ENCODE measurements around the gene CERS1.
"Not testable (repeated sequence)": the region's sequence is repeated elsewhere in the genome, so short reads cannot be mapped to it uniquely, and the experiment has no call there.

The CERS1 gene

GRCh38 chr19:18929311-18929710, 33.4 kb upstream of the CERS1 start:
- Histone ChIP-seq H3K27me3 (ENCODE audit: insufficient read depth, low read length) (no peaks in the 10 kb centered on the region), H3K4me1 (ENCODE audit: insufficient read depth, low read length) (no peaks in the 10 kb centered on the region), H3K36me3 (ENCODE audit: insufficient read depth, low read length) (peaks cover 64% of the 10 kb centered on the region), H3K4me3 (ENCODE audit: low read length) (no peak overlapping the region), H3K9me3 (ENCODE audit: low read length) (no peaks in the 10 kb centered on the region), H2AFZ (ENCODE audit: low read depth, low read length) (no peak overlapping the region)

- no peak overlapping the region for H3K4me3 ChIP-seq (ENCODE audit: low read length)
- no peak overlapping the region for H2AFZ ChIP-seq (ENCODE audit: low read depth, low read length)
- H3K4me1 ChIP-seq (ENCODE audit: insufficient read depth, low read length) = no peaks in the 10 kb centered on the region
- no peaks in the 10 kb centered on the region for H3K27me3 ChIP-seq (ENCODE audit: insufficient read depth, low read length)
- H3K36me3 ChIP-seq (ENCODE audit: insufficient read depth, low read length) = peaks cover 56% of the 10 kb centered on the region
- no peaks in the 10 kb centered on the region for H3K9me3 ChIP-seq (ENCODE audit: low read length)
Observed at GRCh38 chr19:18928018-18928805, 32.3 kb upstream of the CERS1 start.

- no peak overlapping the region for H2AFZ ChIP-seq (ENCODE audit: low read depth, low read length)
- no peaks in the 10 kb centered on the region for H3K27me3 ChIP-seq (ENCODE audit: insufficient read depth, low read length)
- peaks cover 7% of the 10 kb centered on the region for H3K4me1 ChIP-seq (ENCODE audit: insufficient read depth, low read length)
- no peak overlapping the region for H3K4me3 ChIP-seq (ENCODE audit: low read length)
- H3K36me3 ChIP-seq (ENCODE audit: insufficient read depth, low read length) = peaks cover 54% of the 10 kb centered on the region
- no peaks in the 10 kb centered on the region for H3K9me3 ChIP-seq (ENCODE audit: low read length)
Observed at GRCh38 chr19:18924684-18925213, 28.8 kb upstream of the CERS1 start.

- Histone ChIP-seq H2AFZ (ENCODE audit: low read depth, low read length) (no peak overlapping the region), H3K27me3 (ENCODE audit: insufficient read depth, low read length) (no peaks in the 10 kb centered on the region), H3K4me1 (ENCODE audit: insufficient read depth, low read length) (peaks cover 17% of the 10 kb centered on the region), H3K9me3 (ENCODE audit: low read length) (no peaks in the 10 kb centered on the region), H3K4me3 (ENCODE audit: low read length) (no peak overlapping the region), H3K36me3 (ENCODE audit: insufficient read depth, low read length) (peaks cover 38% of the 10 kb centered on the region)
Observed at GRCh38 chr19:18922228-18922985, 26.4 kb upstream of the CERS1 start.

GRCh38 chr19:18921593-18921992, 25.6 kb upstream of the CERS1 start:
- H3K4me3 ChIP-seq (ENCODE audit: low read length) = no peak overlapping the region
- H2AFZ ChIP-seq (ENCODE audit: low read depth, low read length) = no peak overlapping the region
- peaks cover 17% of the 10 kb centered on the region for H3K4me1 ChIP-seq (ENCODE audit: insufficient read depth, low read length)
- no peaks in the 10 kb centered on the region for H3K27me3 ChIP-seq (ENCODE audit: insufficient read depth, low read length)
- peaks cover 35% of the 10 kb centered on the region for H3K36me3 ChIP-seq (ENCODE audit: insufficient read depth, low read length)
- H3K9me3 ChIP-seq (ENCODE audit: low read length) = no peaks in the 10 kb centered on the region

- no peaks in the 10 kb centered on the region for H3K27me3 ChIP-seq (ENCODE audit: insufficient read depth, low read length)
- peak overlapping the region; percentile 62 for H3K4me3 ChIP-seq (ENCODE audit: low read length)
- peaks cover 31% of the 10 kb centered on the region for H3K36me3 ChIP-seq (ENCODE audit: insufficient read depth, low read length)
- H2AFZ ChIP-seq (ENCODE audit: low read depth, low read length) = no peak overlapping the region
- peaks cover 17% of the 10 kb centered on the region for H3K4me1 ChIP-seq (ENCODE audit: insufficient read depth, low read length)
- H3K9me3 ChIP-seq (ENCODE audit: low read length) = no peaks in the 10 kb centered on the region
Observed at GRCh38 chr19:18920400-18920799, 24.4 kb upstream of the CERS1 start.

GRCh38 chr19:18919900-18920214, 23.9 kb upstream of the CERS1 start:
- peak overlapping the region; percentile 62 for H3K4me3 ChIP-seq (ENCODE audit: low read length)
- H3K9me3 ChIP-seq (ENCODE audit: low read length) = no peaks in the 10 kb centered on the region
- no peak overlapping the region for H2AFZ ChIP-seq (ENCODE audit: low read depth, low read length)
- H3K4me1 ChIP-seq (ENCODE audit: insufficient read depth, low read length) = peaks cover 17% of the 10 kb centered on the region
- H3K36me3 ChIP-seq (ENCODE audit: insufficient read depth, low read length) = peaks cover 35% of the 10 kb centered on the region
- no peaks in the 10 kb centered on the region for H3K27me3 ChIP-seq (ENCODE audit: insufficient read depth, low read length)

- peaks cover 17% of the 10 kb centered on the region for H3K4me1 ChIP-seq (ENCODE audit: insufficient read depth, low read length)
- no peak within 1 kb of the TSS for H2AFZ ChIP-seq (ENCODE audit: low read depth, low read length)
- peak within 1 kb of the TSS; percentile 76 for H3K4me3 ChIP-seq (ENCODE audit: low read length)
Observed at GRCh38 chr19:18919086-18919899, 23.3 kb upstream of the CERS1 start, which contains the start of the genes COPE and DDX49. Gene COPE (minus strand): TSS chr19:18919387. CDS start chr19:18919348, 39 bp downstream. Gene DDX49 (plus strand): TSS chr19:18919715. CDS start chr19:18919742, 27 bp downstream.

GRCh38 chr19:18917593-18917992, 21.6 kb upstream of the CERS1 start:
- Histone ChIP-seq H3K4me1 (ENCODE audit: insufficient read depth, low read length) (peaks cover 17% of the 10 kb centered on the region), H3K36me3 (ENCODE audit: insufficient read depth, low read length) (peaks cover 33% of the 10 kb centered on the region)
- not testable (repeated sequence) for H3K9me3 ChIP-seq (ENCODE audit: low read length); H3K27me3 ChIP-seq (ENCODE audit: insufficient read depth, low read length); H2AFZ ChIP-seq (ENCODE audit: low read depth, low read length); H3K4me3 ChIP-seq (ENCODE audit: low read length)

More at GRCh38 chr19:18919086-18919899, 23.3 kb upstream of the CERS1 start, which contains the start of the genes COPE and DDX49:
- Histone ChIP-seq H3K27me3 (ENCODE audit: insufficient read depth, low read length) (no peaks in the 10 kb centered on the region), H3K36me3 (ENCODE audit: insufficient read depth, low read length) (peaks cover 29% of the 10 kb centered on the region), H3K9me3 (ENCODE audit: low read length) (no peaks in the 10 kb centered on the region)

- no peak overlapping the region for H3K4me3 ChIP-seq (ENCODE audit: low read length)
- peaks cover 30% of the 10 kb centered on the region for H3K36me3 ChIP-seq (ENCODE audit: insufficient read depth, low read length)
- H3K9me3 ChIP-seq (ENCODE audit: low read length) = no peaks in the 10 kb centered on the region
- H3K27me3 ChIP-seq (ENCODE audit: insufficient read depth, low read length) = no peaks in the 10 kb centered on the region
- peaks cover 16% of the 10 kb centered on the region for H3K4me1 ChIP-seq (ENCODE audit: insufficient read depth, low read length)
- no peak overlapping the region for H2AFZ ChIP-seq (ENCODE audit: low read depth, low read length)
Observed at GRCh38 chr19:18915639-18916038, 19.7 kb upstream of the CERS1 start.

- no peaks in the 10 kb centered on the region for H3K27me3 ChIP-seq (ENCODE audit: insufficient read depth, low read length)
- peaks cover 43% of the 10 kb centered on the region for H3K36me3 ChIP-seq (ENCODE audit: insufficient read depth, low read length)
- peaks cover 8% of the 10 kb centered on the region for H3K4me1 ChIP-seq (ENCODE audit: insufficient read depth, low read length)
- no peak overlapping the region for H2AFZ ChIP-seq (ENCODE audit: low read depth, low read length)
- no peak overlapping the region for H3K4me3 ChIP-seq (ENCODE audit: low read length)
- no peaks in the 10 kb centered on the region for H3K9me3 ChIP-seq (ENCODE audit: low read length)
Observed at GRCh38 chr19:18913466-18913865, 17.5 kb upstream of the CERS1 start.

- Histone ChIP-seq H3K36me3 (ENCODE audit: insufficient read depth, low read length) (peaks cover 47% of the 10 kb centered on the region), H3K27me3 (ENCODE audit: insufficient read depth, low read length) (no peaks in the 10 kb centered on the region), H3K9me3 (ENCODE audit: low read length) (no peaks in the 10 kb centered on the region), H3K4me3 (ENCODE audit: low read length) (no peak overlapping the region), H2AFZ (ENCODE audit: low read depth, low read length) (no peak overlapping the region), H3K4me1 (ENCODE audit: insufficient read depth, low read length) (peaks cover 3% of the 10 kb centered on the region)
Observed at GRCh38 chr19:18912933-18913332, 17.0 kb upstream of the CERS1 start.
